Sigmoid colon (tissue), 7 donors: ENCODE results near the gene SOX6. TPM values are rescaled to one million over a fixed set of nuclear protein-coding genes. Genes with fewer than 3 reads are reported as not detected.

Experiments
- DNase-seq: peaks from one replicate; pipeline ENCODE4 v3.0.0-alpha.2; 2019
- H3K27ac ChIP-seq, 4 donors: fragments of 200-600 bp; sonication (generic); one replicate each; pipeline ENCODE4 v1.5.1; 2016 to 2019; ENCODE audit warnings: mild to moderate bottlenecking in 1 of 4
- H3K27me3 ChIP-seq, 3 donors: fragments of 200-600 bp; sonication (generic); one replicate each; pipeline ENCODE4 v1.5.1; 2019; ENCODE audit warnings: mild to moderate bottlenecking in 1 of 3
- H3K36me3 ChIP-seq, 4 donors: fragments of 200-600 bp; sonication (generic); one replicate each; pipeline ENCODE4 v1.5.1; 2016 to 2019
- H3K4me1 ChIP-seq, 4 donors: fragments of 200-600 bp; sonication (generic); one replicate each; pipeline ENCODE4 v1.5.1; 2017 to 2019
- H3K4me3 ChIP-seq, 4 donors: fragments of 200-600 bp; sonication (generic); one replicate each; pipeline ENCODE4 v1.5.1; 2017 to 2019; ENCODE audit warnings: mild to moderate bottlenecking in 2 of 4, moderate library complexity in 1 of 4
- H3K9me3 ChIP-seq, 4 donors: fragments of 200-600 bp in 3 of 4; sonication (generic) in 3 of 4; one replicate each; pipeline versions ENCODE4 v1.5.1 to v1.6.1; 2013 to 2019
- EP300 ChIP-seq, 4 donors: sonication (generic); formaldehyde crosslinking; IDR thresholded peaks; one replicate each; pipeline ENCODE4 v1.6.1; 2017; ENCODE audit warnings: antibody characterized with exemption in 4 of 4
- POLR2A ChIP-seq, 2 donors: fragments of 450-650 bp; IDR thresholded peaks; one replicate each; pipeline ENCODE4 v1.6.1; 2016; ENCODE audit warnings: antibody characterized with exemption in 2 of 2, mild to moderate bottlenecking in 2 of 2, moderate library complexity in 2 of 2
- POLR2AphosphoS5 ChIP-seq, 4 donors: sonication (generic); formaldehyde crosslinking; IDR thresholded peaks; one replicate each; pipeline ENCODE4 v1.6.1; 2017; ENCODE audit warnings: antibody characterized with exemption in 4 of 4
- WGBS, 2 donors: extraction: QIAGEN DNeasy Blood & Tissue Kit; methylation state at CpG; one replicate each; pipeline ENCODE4 v1.1.7; 2013; 5-methylcytosine and 5-hydroxymethylcytosine counted together
- intact Hi-C: fragments of 100-400 bp; cut with DNase I; formaldehyde crosslinking; loops from one replicate; pipeline ENCODE4 v1.15.1; 2023
- polyA plus RNA-seq, 3 donors: library from polyadenylated mRNA; stranded (reverse); fragments of 200-250 nt; gene quantifications; one replicate each; pipeline ENCODE4 v1.2.3, GENCODE V29; 2013
- total RNA-seq, 4 donors: library from RNA; depleted of rRNA; stranded (reverse); fragments of >200 nt; gene quantifications; one replicate each; pipeline ENCODE4 v1.1.0, GENCODE V29; 2016
- TF ChIP-seq, protein P1 (sequence below), 4 experiments: fragments of 450-650 bp in 3 of 4; fragments of 200-600 bp in 1 of 4; IDR thresholded peaks; one replicate each; pipeline ENCODE4 v1.5.1; 2016 to 2019; ENCODE audit warnings: antibody characterized with exemption in 4 of 4, mild to moderate bottlenecking in 3 of 4, moderate library complexity in 2 of 4
- donor health status: healthy with polysubstance abuse.
- donor health status: Bipolar disorder and iron deficiency.
- donor health status: healthy.

The SOX6 gene
- total and polyA plus RNA-seq, 7 donors: 0.46 to 6.1 (median 1.7) TPM

DNA sequence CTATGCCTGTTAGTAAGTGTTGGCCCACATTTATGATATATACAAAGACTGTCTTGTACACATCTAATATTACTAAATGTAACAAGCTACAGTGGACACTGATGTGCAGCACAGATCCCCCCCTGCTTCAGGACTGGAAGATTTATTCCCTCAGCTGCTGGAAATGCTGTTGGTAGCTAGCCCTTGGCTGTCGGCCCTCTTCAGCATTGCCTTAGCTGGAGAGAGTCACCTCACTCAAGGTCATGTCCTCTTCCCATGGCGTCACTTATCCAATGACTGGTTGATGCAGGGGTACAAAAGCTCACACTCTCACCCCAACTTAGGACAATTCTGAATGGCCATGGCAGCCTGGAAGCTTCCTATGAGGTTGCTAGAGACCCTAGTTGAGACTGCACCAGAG lies 312.7 kb downstream of the SOX6 start:
- H3K9me3 ChIP-seq: no peaks in the 10 kb centered on the region
- no peaks in the 10 kb centered on the region for H3K27me3 ChIP-seq
- no peaks in the 10 kb centered on the region for H3K4me1 ChIP-seq
- 93 to 96% methylated on average over 2 of the region's 2 CpGs for WGBS, 2 donors
- DNase-seq: no peak
- no peaks in the 10 kb centered on the region for H3K36me3 ChIP-seq
- intact Hi-C loops: no loop called here
- no peak for TF ChIP-seq POLR2A (IDR thresholded peaks at IDR 0.05)
- H3K4me3 ChIP-seq: no peak overlapping the region
- H3K27ac ChIP-seq: no peak overlapping the region

DNA sequence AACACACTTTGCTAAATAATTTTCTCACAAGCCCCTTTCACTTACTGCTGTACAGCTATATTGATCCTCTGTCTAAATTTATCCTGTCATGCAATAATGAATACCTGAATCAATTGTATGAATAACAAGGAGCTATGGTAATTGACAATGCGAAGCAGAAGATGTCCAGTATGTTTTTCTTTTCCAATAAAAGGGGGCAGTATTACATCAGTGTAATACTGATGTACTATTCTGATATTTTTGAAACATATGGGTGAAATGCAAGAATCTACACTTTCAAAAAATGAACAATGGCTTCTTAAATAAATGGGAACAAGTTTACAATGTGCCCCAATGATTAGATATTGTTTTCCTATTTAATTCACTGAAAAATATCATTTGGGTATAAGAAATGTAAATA lies 315.1 kb downstream of the SOX6 start:
- Histone ChIP-seq H3K36me3 (no peaks in the 10 kb centered on the region), H3K27ac (no peak overlapping the region), H3K9me3 (no peaks in the 10 kb centered on the region), H3K27me3 (no peaks in the 10 kb centered on the region), H3K4me3 (no peak overlapping the region), H3K4me1 (no peaks in the 10 kb centered on the region)
- no peak for DNase-seq
- 84 to 92% methylated on average over 1 of the region's 1 CpG for WGBS, 2 donors
- intact Hi-C loops: no loop called here
- no peak for TF ChIP-seq POLR2AphosphoS5 (IDR thresholded peaks at IDR 0.05)
- no peak for TF ChIP-seq POLR2A (IDR thresholded peaks at IDR 0.05)
- TF ChIP-seq EP300 (IDR thresholded peaks at IDR 0.05): no peak
- TF ChIP-seq, protein P1, sequence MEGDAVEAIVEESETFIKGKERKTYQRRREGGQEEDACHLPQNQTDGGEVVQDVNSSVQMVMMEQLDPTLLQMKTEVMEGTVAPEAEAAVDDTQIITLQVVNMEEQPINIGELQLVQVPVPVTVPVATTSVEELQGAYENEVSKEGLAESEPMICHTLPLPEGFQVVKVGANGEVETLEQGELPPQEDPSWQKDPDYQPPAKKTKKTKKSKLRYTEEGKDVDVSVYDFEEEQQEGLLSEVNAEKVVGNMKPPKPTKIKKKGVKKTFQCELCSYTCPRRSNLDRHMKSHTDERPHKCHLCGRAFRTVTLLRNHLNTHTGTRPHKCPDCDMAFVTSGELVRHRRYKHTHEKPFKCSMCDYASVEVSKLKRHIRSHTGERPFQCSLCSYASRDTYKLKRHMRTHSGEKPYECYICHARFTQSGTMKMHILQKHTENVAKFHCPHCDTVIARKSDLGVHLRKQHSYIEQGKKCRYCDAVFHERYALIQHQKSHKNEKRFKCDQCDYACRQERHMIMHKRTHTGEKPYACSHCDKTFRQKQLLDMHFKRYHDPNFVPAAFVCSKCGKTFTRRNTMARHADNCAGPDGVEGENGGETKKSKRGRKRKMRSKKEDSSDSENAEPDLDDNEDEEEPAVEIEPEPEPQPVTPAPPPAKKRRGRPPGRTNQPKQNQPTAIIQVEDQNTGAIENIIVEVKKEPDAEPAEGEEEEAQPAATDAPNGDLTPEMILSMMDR (IDR thresholded peaks at IDR 0.05): no peak

DNA sequence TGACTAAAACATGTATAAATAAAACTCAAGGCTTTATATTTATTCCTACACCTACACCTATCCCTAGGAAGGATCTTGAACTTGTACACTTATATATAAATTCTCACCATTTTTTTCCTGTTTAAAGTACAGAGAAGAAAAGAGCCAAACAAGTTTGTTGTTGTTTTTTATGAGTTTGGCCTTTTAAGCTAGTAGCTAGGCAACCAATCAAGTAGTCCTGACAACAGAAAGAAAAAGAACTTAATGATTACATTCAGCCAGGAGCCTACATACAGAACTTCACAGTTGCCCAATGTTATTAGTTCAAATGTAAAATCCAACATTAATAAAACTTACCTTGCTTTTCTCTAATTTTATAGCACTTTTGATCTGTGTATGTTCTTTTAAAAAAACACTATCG lies 316.2 kb downstream of the SOX6 start:
- Histone ChIP-seq H3K27me3 (no peaks in the 10 kb centered on the region), H3K4me1 (no peaks in the 10 kb centered on the region), H3K4me3 (no peak overlapping the region), H3K36me3 (no peaks in the 10 kb centered on the region), H3K27ac (no peak overlapping the region), H3K9me3 (no peaks in the 10 kb centered on the region)
- intact Hi-C loops: no loop called here
- TF ChIP-seq POLR2AphosphoS5 (IDR thresholded peaks at IDR 0.05) (no peak), POLR2A (IDR thresholded peaks at IDR 0.05) (no peak), EP300 (IDR thresholded peaks at IDR 0.05) (no peak)
- TF ChIP-seq, protein P1 (IDR thresholded peaks at IDR 0.05): no peak
- no peak for DNase-seq
- WGBS, 2 donors: 94 to 99% methylated on average over 1 of the region's 1 CpG

DNA sequence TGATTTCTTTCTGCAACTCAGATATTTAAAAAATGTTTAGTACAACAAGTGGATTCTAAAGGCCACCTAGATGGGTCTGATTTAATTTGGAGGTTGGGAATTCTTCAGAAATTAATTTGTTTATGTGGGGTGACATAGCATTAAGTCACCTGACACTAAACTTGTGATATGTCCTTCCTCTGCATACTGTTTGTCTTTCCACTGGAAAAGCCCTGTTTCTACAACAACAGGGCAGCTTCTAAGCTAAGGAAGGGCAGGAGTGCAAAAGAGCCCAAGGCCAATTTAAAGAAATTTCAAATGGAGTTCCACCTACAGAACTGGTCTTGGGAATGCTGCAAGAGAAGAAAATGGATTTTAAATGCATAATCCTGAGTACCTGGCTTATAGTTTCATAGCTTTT lies 319.2 kb downstream of the SOX6 start:
- no peaks in the 10 kb centered on the region for H3K36me3 ChIP-seq
- intact Hi-C loops: no loop called here
- DNase-seq: no peak
- no peak overlapping the region for H3K27ac ChIP-seq
- H3K27me3 ChIP-seq: no peaks in the 10 kb centered on the region
- no peak overlapping the region for H3K4me3 ChIP-seq
- TF ChIP-seq POLR2A (IDR thresholded peaks at IDR 0.05) (no peak), EP300 (IDR thresholded peaks at IDR 0.05) (no peak), POLR2AphosphoS5 (IDR thresholded peaks at IDR 0.05) (no peak)
- TF ChIP-seq, protein P1 (IDR thresholded peaks at IDR 0.05): no peak
- H3K9me3 ChIP-seq: no peaks in the 10 kb centered on the region
- H3K4me1 ChIP-seq: no peaks in the 10 kb centered on the region

DNA sequence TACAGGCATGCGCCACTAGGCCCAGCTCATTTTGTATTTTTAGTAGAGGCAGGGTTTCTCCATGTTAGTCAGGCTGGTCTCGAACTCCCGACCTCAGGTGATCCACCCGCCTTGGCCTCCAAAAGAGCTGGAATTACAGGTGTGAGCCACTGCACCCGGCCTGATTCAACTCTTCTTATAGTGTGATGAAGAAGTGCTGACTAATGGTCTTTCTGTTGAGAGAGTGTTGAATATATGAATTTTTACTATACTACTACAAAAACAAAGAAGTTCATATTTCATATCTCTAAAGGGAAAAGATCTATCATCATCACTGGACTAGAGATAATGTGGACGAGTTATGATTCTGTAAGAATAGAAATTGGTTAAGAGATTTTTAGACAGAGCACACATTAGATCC lies 320.1 kb downstream of the SOX6 start:
- Histone ChIP-seq H3K27ac (no peak overlapping the region), H3K27me3 (no peaks in the 10 kb centered on the region), H3K9me3 (no peaks in the 10 kb centered on the region), H3K4me1 (no peaks in the 10 kb centered on the region), H3K4me3 (no peak overlapping the region), H3K36me3 (no peaks in the 10 kb centered on the region)
- DNase-seq: no peak
- intact Hi-C loops: no loop called here
- TF ChIP-seq, protein P1 (IDR thresholded peaks at IDR 0.05): no peak
- TF ChIP-seq POLR2AphosphoS5 (IDR thresholded peaks at IDR 0.05): no peak
- no peak for TF ChIP-seq EP300 (IDR thresholded peaks at IDR 0.05)
- no peak for TF ChIP-seq POLR2A (IDR thresholded peaks at IDR 0.05)
- WGBS, 2 donors: 93 to 94% methylated on average over 6 of the region's 6 CpGs
